HK-2 (cell line): Measurements from ENCODE around the gene LYPD1.

Experiments
- DNase-seq: peaks from one replicate; pipeline ENCODE4 v3.0.0-alpha.2; 2018; ENCODE audit not compliant: unreplicated experiment

The LYPD1 gene

GRCh38 chr2:132668189-132668823, 1.7 kb downstream of the LYPD1 start:
- peak; percentile 14 for DNase-seq

GRCh38 chr2:132667706-132668105, 2.3 kb downstream of the LYPD1 start:
- DNase-seq: no peak

DNA sequence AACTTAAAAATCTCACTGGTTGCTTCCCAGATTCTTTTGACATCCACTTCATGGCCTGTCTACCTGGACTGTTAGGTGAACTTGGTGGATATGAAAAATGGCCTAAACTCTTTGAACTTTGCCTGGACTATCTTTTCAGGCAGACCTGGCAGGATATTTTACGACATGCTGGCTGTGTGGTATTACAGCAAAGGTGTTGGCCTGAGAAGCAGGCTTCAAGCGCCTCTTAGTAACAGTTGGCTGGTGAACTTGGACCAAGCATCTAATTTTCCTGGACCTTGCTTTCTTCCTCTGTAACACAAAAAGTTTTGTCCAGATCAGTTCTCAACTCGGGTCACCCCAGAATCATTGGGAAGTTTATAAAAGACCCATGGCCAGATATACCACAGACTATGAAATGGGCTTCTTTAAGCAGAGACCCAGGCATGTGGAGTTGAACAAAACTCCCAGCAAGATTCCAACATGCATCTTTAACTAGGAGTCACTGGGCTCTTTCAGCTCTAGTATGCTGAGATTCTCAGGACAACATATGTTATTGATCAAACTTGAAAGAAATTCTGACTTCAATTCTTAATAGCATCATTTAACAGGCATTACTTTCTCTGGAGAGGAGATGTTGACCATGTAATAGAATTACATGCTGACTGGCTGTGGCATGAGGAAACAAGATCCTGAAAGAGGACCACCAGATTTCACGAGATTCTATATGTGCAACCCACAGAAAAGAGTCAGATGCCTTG, 4.4 kb downstream of the LYPD1 start:
- DNase-seq: no peak

DNA sequence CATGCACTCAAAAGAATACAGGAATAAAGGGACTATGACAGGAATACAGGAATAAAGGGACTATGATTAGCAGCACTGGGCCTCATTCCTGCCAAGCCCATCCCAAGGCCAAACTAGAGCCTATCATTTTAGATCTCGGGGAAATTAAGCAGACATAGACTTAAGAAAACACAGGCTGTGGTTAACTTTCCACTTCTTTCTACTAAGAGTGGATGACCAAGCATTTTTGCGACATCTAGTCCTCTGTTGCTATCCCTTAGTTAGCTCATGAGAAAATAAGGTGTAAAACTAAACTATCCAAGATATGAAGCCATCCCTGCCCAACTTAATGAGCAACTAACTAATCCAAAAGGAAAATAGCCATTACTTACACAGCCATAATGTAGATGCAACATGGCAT, 5.9 kb downstream of the LYPD1 start:
- no peak for DNase-seq

GRCh38 chr2:132662732-132663131, 7.3 kb downstream of the LYPD1 start:
- DNase-seq: no peak

- DNase-seq: no peak
Measured at GRCh38 chr2:132659331-132659730, 10.7 kb downstream of the LYPD1 start.

DNA sequence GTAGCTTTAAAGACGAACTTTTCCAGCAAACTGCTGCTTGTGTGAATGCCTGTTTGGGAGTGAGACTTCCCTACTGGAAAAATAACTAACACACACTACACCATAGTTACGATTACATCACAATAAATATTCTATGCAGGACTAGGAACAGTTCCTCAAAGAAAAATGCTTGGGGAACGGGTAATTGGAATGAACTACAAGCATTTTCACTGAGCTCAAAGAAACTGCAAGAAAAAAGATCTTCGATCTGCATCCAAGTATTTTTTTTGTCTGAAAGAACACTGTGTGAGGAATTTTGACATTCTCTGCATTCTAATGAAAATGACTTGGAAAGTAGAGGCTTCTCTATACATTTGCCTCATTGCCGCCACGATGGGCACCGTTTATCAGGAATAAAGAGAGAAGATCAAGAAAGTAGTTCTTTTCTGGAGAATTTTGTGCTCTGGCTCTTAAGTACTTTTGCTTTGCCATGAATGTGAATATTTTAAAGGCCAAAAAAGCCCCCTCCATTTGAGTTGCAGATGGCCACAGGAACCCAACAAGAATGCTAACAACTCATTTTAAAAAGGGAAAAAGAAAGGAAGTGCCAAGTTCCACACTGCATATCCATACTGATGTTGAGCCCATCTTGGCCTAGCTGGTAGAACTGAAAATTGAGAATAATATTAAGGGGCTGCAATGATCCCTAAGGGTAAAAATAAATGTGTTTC, 13.6 kb downstream of the LYPD1 start:
- DNase-seq: no peak

- no peak for DNase-seq
Measured at GRCh38 chr2:132654968-132655367, 15.0 kb downstream of the LYPD1 start.

- no peak for DNase-seq
Measured at GRCh38 chr2:132654335-132654734, 15.7 kb downstream of the LYPD1 start.

DNA sequence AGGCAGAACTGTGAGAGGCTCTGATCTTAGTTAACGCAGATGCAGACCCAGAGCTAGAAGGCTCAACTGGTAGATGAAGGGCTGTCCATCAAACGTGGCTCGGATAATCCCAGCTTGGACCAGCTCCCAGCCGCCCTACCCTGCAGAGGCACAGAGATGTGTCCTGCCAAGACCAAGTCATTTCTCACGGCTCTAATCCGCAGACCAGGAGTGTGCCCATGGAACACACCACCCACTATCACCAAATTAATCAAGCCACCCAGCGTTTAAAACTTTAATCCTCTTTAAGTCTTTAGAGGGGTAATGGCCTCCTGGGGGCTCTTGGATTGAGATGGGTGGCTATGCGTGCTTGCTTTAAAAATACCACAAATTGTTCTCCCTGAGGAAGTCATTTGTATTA, 17.5 kb downstream of the LYPD1 start:
- no peak for DNase-seq

DNA sequence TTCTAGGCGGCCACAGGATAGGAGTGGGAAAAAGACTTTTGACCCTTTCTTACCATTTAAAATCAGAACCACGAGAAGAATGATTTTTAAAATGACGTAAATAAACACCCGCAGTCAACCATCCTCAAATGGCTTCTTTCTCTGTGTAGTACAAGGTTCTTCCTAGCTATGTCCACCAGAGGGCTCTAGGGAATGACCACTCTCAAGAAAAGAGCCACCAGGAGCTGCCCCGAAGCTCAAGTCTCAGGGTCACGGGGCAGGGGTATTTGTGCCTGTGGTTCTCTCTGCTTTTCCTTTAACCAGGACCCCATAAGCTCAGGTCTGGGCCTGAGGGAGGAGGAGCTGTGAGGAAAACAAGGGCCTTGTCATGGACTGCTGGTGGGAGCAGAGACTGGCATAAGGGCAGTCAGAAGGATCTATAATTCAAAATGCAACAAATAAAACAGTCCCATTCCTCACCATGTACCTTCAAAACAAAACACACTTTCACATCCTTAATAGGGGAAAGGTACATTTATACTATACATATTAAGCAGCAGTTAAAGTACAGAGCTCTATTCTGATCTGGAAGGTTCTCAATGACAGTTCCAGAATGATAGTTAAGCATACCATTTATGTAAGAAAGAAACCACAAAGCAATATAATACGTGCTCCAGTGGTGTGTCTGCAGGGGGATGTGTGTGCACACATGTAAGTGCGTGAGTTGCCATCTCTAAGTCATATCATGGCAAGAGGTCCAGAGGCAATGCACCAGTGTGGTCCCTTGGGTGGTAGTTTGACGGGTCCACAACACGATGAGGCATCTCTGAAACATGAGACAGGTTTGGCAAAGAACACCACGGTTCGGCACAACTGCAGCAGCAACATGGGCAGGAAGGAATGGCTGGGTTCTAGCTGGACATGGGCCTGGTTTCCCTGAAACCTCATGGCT, 18.6 kb downstream of the LYPD1 start:
- peak; percentile 11 for DNase-seq

DNA sequence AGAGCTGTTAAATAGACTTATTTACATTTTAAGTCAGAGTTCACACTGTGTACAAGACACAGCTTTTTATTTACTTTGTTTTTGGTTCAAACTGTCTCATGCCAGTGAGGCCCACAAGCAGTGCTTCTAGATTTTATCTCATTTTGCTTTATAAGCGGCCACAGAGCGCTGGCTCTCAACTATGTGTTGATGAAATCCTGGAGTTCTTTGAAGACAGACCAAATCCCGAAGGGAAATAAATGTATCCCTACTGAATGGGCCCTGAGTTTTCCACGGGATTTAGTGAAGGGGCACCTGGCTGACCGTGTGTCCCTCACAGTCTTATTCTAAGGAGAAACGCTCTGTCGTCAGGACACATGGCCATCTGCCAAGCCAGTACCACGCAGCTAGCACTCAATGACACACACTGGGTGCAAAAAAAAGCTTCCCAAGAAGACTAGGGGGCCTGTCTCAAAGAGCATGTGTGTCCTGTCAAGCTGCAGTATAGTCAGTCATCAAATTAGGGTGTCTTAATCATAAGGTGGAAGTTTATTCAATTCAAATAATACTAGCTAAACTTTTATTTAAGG, 23.4 kb downstream of the LYPD1 start:
- DNase-seq: no peak

- no peak for DNase-seq
Measured at GRCh38 chr2:132645722-132646539, 24.1 kb downstream of the LYPD1 start.

DNA sequence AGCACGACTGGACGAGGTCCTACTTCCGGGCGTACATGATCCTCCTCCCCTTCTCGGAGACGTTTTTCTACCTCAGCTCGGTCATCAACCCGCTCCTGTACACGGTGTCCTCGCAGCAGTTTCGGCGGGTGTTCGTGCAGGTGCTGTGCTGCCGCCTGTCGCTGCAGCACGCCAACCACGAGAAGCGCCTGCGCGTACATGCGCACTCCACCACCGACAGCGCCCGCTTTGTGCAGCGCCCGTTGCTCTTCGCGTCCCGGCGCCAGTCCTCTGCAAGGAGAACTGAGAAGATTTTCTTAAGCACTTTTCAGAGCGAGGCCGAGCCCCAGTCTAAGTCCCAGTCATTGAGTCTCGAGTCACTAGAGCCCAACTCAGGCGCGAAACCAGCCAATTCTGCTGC, 24.8 kb downstream of the LYPD1 start:
- DNase-seq: no peak

DNA sequence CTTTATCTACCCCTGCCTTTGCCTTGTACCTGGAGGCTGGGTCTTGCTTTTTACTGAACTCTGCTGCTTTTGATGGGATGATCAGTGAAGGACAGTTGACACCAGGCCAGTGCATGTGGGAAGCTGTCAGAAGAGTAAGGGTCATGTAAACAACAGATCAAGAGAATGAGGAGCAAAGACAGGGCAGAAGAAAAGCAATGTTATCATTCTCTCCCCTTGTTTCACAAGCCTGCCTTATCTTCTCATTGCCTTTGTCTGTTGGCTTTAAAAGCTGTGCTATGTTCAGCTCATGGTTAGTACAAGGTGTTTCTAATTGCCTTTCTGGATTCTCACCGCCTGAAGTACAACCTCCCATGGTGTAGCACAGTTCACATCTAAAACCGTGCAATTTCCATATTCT, 27.6 kb downstream of the LYPD1 start:
- DNase-seq: no peak

- DNase-seq: no peak
Measured at GRCh38 chr2:132641819-132642218, 28.2 kb downstream of the LYPD1 start.

DNA sequence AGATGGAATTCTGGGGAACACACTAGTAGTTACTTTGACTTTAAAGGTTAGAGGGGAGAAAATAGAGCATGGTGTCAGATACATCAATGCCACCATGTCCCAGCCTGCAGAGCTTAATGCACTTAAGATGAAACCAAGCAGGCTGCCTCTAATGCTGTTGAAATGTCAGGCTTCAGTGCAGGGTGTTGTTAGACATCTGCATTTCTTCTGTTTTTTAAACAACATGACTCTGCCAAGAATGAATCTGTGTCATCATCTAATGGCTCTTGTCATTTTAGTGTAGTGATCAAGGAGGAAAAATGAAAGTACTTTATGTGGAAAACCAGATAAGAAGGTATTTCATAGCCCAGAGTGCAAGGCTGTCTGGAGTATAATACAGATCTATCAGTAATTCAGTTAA, 29.9 kb downstream of the LYPD1 start:
- no peak for DNase-seq

GRCh38 chr2:132638313-132639040, 31.5 kb downstream of the LYPD1 start:
- no peak for DNase-seq

DNA sequence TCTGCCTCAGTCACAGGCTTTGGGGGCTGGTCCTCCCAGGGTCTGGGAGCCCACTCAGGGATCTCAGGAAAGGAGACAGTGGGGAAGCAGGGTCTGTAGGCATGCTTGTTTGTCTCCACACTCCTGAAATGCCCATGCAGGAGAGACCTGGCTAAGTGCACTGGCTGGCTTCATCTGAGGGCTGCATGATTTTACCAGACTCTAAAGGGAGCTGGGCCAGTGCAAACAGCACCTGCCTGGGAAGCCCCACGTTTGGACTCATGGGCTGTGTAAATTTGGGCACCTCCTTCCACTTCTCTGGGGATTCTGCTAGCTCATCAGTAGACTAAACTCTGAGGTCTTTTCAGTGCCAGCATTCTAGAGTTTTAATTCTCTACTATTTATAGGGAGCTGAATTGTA, 33.7 kb downstream of the LYPD1 start:
- no peak for DNase-seq

- DNase-seq: no peak
Measured at GRCh38 chr2:132633635-132634034, 36.4 kb downstream of the LYPD1 start.
